Keratinocyte (primary cell): ENCODE results near the gene SUPT5H. TPM values are rescaled to one million over a fixed set of nuclear protein-coding genes. Genes with fewer than 3 reads are reported as not detected.
A peak's percentile ranks its signal among the peaks of the same experiment; 100 is the strongest.

Experiments used
- DNase-seq: peaks from one replicate; pipeline ENCODE4 v3.0.0-alpha.2; 2011; ENCODE audit warnings: low read depth, missing footprints, low spot score
- FAIRE-seq: peaks from 2 replicates; lab custom pipeline; 2011; peaks lifted over from hg19 to GRCh38; lab: Jason Lieb, UNC
- H2AFZ ChIP-seq: 2 replicates; pipeline ENCODE4 v1.6.0; 2012; ENCODE audit warnings: low read length, control low read depth, inconsistent platforms; ENCODE audit not compliant: control insufficient read depth
- H3K27ac ChIP-seq: 2 replicates; pipeline ENCODE4 v1.5.1; 2011; ENCODE audit warnings: low read length; ENCODE audit not compliant: control insufficient read depth, insufficient read depth
- H3K27me3 ChIP-seq: 3 replicates; pipeline ENCODE4 v1.6.0; 2011; ENCODE audit warnings: low read length; ENCODE audit not compliant: control insufficient read depth, insufficient read depth; ENCODE audit errors: extremely low read depth
- H3K36me3 ChIP-seq, 2 experiments: 2 replicates in 1 of 2; 3 replicates in 1 of 2; pipeline ENCODE4 v1.5.1; 2011; ENCODE audit warnings: low read length in 2 of 2, mild to moderate bottlenecking in 1 of 2; ENCODE audit not compliant: control insufficient read depth in 2 of 2, insufficient read depth in 2 of 2; ENCODE audit errors: extremely low read depth in 1 of 2
- H3K4me1 ChIP-seq: 3 replicates; pipeline ENCODE4 v1.5.1; 2011; ENCODE audit warnings: low read length; ENCODE audit not compliant: control insufficient read depth, insufficient read depth; ENCODE audit errors: extremely low read depth
- H3K4me2 ChIP-seq: 3 replicates; pipeline ENCODE4 v1.6.0; 2011; ENCODE audit warnings: low read depth, low read length; ENCODE audit not compliant: control insufficient read depth, insufficient read depth; ENCODE audit errors: extremely low read depth
- H3K4me3 ChIP-seq, 3 experiments: fragments of 200-600 bp in 1 of 3; sonication (generic) in 1 of 3; 2 replicates in 2 of 3; 3 replicates in 1 of 3; pipeline ENCODE4 v1.5.1; 2011 to 2016; ENCODE audit warnings: low read length in 3 of 3, mild to moderate bottlenecking in 3 of 3, control low read depth in 2 of 3, inconsistent platforms in 1 of 3, low read depth in 1 of 3, mixed read lengths in 1 of 3, mixed run types in 1 of 3, moderate library complexity in 1 of 3; ENCODE audit not compliant: control insufficient read depth in 2 of 3, insufficient read depth in 2 of 3; ENCODE audit errors: extremely low read depth in 1 of 3
- H3K79me2 ChIP-seq: 2 replicates; pipeline ENCODE4 v1.6.0; 2012; ENCODE audit warnings: low read length; ENCODE audit not compliant: control insufficient read depth, insufficient read depth
- H3K9ac ChIP-seq: 3 replicates; pipeline ENCODE4 v1.6.0; 2011; ENCODE audit warnings: low read length; ENCODE audit not compliant: control insufficient read depth, insufficient read depth; ENCODE audit errors: extremely low read depth
- H3K9me1 ChIP-seq: 3 replicates; pipeline ENCODE4 v1.6.0; 2011; ENCODE audit warnings: low read length; ENCODE audit not compliant: control insufficient read depth, insufficient read depth; ENCODE audit errors: extremely low read depth
- H3K9me3 ChIP-seq: 2 replicates; pipeline ENCODE4 v1.5.1; 2012; ENCODE audit warnings: low read depth, low read length; ENCODE audit not compliant: control insufficient read depth
- H4K20me1 ChIP-seq: 3 replicates; pipeline ENCODE4 v1.6.0; 2011; ENCODE audit warnings: low read length; ENCODE audit not compliant: control insufficient read depth, insufficient read depth; ENCODE audit errors: extremely low read depth
- EZH2 ChIP-seq: IDR thresholded peaks from one replicate; pipeline ENCODE4 v1.6.1; 2012; ENCODE audit warnings: inconsistent platforms, mild to moderate bottlenecking, low read length, moderate library complexity
- dilution Hi-C: fragments of 300-500 bp; cut with MboI; formaldehyde crosslinking; loops from one replicate; pipeline ENCODE4 v1.7.0; 2020; ENCODE audit warnings: low sequenced_read_pairs; ENCODE audit not compliant: extremely low pct_ligation_motif_present
- polyA plus RNA-seq, 5 experiments: library from polyadenylated mRNA; depleted of rRNA in 3 of 5; stranded (reverse) in 3 of 5; stranded (forward) in 1 of 5; unstranded in 1 of 5; fragments of >200 nt; gene quantifications; 1 replicate in 1 of 5; 2 replicates in 3 of 5; 3 replicates in 1 of 5; pipeline versions ENCODE4 v1.2.1 to v1.2.3, GENCODE V29; 2011 to 2012; ENCODE audit warnings: missing spikeins in 2 of 5, low read depth in 1 of 5, low replicate concordance in 1 of 5
- TF ChIP-seq, protein P1 (sequence below), 3 experiments: IDR thresholded peaks in 1 of 3; conservative IDR thresholded peaks in 1 of 3; optimal IDR thresholded peaks in 1 of 3; 2 replicates in 2 of 3; 3 replicates in 1 of 3; pipeline versions ENCODE3 to v1.5.1; 2011; ENCODE audit warnings: low read length in 3 of 3, mild to moderate bottlenecking in 3 of 3, moderate library complexity in 2 of 3, control low read depth in 1 of 3, inconsistent platforms in 1 of 3; ENCODE audit not compliant: insufficient read depth in 2 of 3; ENCODE audit errors: extremely low read depth in 1 of 3

The SUPT5H gene
- polyA plus RNA-seq, 1 donor (not counting 4 experiments of a cell fraction or from before 2014, with no cell fraction given): 63.2 TPM

GRCh38 chr19:39501340-39501739 is 56.0 kb downstream of the SUPT5H start:
- Histone ChIP-seq H3K4me1 (peaks cover 6% of the 10 kb centered on the region), H3K27ac (no peak overlapping the region), H2AFZ (no peak overlapping the region), H3K4me3 (no peak overlapping the region), H3K4me2 (no peak overlapping the region), H3K79me2 (no peaks in the 10 kb centered on the region), H3K27me3 (peaks cover 57% of the 10 kb centered on the region), H4K20me1 (no peaks in the 10 kb centered on the region), H3K9me3 (no peaks in the 10 kb centered on the region), H3K9me1 (peaks cover 2% of the 10 kb centered on the region), H3K36me3 (no peaks in the 10 kb centered on the region), H3K9ac (no peak overlapping the region)
- TF ChIP-seq, protein P1, sequence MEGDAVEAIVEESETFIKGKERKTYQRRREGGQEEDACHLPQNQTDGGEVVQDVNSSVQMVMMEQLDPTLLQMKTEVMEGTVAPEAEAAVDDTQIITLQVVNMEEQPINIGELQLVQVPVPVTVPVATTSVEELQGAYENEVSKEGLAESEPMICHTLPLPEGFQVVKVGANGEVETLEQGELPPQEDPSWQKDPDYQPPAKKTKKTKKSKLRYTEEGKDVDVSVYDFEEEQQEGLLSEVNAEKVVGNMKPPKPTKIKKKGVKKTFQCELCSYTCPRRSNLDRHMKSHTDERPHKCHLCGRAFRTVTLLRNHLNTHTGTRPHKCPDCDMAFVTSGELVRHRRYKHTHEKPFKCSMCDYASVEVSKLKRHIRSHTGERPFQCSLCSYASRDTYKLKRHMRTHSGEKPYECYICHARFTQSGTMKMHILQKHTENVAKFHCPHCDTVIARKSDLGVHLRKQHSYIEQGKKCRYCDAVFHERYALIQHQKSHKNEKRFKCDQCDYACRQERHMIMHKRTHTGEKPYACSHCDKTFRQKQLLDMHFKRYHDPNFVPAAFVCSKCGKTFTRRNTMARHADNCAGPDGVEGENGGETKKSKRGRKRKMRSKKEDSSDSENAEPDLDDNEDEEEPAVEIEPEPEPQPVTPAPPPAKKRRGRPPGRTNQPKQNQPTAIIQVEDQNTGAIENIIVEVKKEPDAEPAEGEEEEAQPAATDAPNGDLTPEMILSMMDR (optimal IDR thresholded peaks at IDR 0.05 in 1 of 3, IDR thresholded peaks at IDR 0.05 in 1 of 3, conservative IDR thresholded peaks at IDR 0.05 in 1 of 3; ENCODE audit: extremely low read depth in 1 of 3, insufficient read depth in 2 of 3, low read length in 3 of 3): no peak
- no peak for TF ChIP-seq EZH2
- DNase-seq: no peak
- dilution Hi-C loops: no loop called here
- FAIRE-seq: no peak

DNA sequence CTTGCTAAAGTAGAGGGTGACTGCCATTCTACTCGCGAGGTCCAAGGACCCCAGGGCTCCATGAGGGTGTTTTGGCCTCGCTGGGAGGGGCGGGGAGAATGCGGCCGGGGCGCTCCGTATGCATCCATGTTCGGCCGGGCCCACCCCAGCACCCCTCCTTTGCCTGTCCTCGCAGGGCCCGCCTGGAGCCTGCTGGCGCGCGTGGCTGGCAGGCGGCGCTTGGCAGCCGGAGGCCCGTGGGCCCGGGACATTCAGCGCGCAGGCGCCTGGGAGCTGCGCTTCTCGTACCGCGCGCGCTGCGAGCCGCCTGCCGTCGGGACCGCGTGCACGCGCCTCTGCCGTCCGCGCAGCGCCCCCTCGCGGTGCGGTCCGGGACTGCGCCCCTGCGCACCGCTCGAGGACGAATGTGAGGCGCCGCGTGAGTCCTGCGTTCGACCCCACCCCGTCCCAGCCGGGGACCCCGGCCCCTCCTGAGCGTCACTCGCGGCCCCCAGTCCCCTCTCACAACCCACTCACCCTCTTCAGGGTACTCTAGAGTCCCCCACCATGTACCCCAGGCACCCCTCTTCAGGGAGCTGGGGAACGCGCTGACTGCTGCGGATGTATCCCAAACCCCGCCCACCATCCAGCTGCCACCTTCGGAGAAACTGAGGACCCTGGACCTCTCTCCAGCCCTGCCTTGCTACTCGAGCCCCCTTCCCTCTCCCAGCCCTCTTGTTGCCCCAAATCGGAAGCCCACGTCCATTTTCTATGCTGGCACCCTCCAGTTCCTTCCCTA is 57.4 kb downstream of the SUPT5H start:
- no peak overlapping the region for H3K4me3 ChIP-seq

More for the DNA sequence above, 57.4 kb downstream of the SUPT5H start:
- H3K27me3 ChIP-seq: peaks cover 64% of the 10 kb centered on the region
- peaks cover 9% of the 10 kb centered on the region for H3K4me1 ChIP-seq
- FAIRE-seq (no peak), DNase-seq (no peak)
- TF ChIP-seq, protein P1 (optimal IDR thresholded peaks at IDR 0.05 in 1 of 3, IDR thresholded peaks at IDR 0.05 in 1 of 3, conservative IDR thresholded peaks at IDR 0.05 in 1 of 3; ENCODE audit: extremely low read depth in 1 of 3, insufficient read depth in 2 of 3, low read length in 3 of 3): peak; percentile 57 to 89 (median 73)
- no peak for TF ChIP-seq EZH2
- no peaks in the 10 kb centered on the region for H3K36me3 ChIP-seq
- no peaks in the 10 kb centered on the region for H3K9me3 ChIP-seq
- H3K4me2 ChIP-seq: no peak overlapping the region
- H3K9ac ChIP-seq: no peak overlapping the region
- peak overlapping the region; percentile 12 for H2AFZ ChIP-seq
- dilution Hi-C loops: no loop called here
- H3K9me1 ChIP-seq: peaks cover 2% of the 10 kb centered on the region
- H3K27ac ChIP-seq: no peak overlapping the region
- H3K79me2 ChIP-seq: no peaks in the 10 kb centered on the region
- no peaks in the 10 kb centered on the region for H4K20me1 ChIP-seq
